Limb (tissue), 2 donors: ENCODE results near the gene NEMP1.
A peak's percentile ranks its signal among the peaks of the same experiment; 100 is the strongest.
"Not testable (repeated sequence)": the region's sequence is repeated elsewhere in the genome, so short reads cannot be mapped to it uniquely, and the experiment has no call there.

Experiments
- DNase-seq, 2 donors: peaks; one replicate each; pipeline ENCODE4 v3.0.0-alpha.2; 2016; ENCODE audit errors: extremely low spot score in 2 of 2

NEMP1 gene

DNA sequence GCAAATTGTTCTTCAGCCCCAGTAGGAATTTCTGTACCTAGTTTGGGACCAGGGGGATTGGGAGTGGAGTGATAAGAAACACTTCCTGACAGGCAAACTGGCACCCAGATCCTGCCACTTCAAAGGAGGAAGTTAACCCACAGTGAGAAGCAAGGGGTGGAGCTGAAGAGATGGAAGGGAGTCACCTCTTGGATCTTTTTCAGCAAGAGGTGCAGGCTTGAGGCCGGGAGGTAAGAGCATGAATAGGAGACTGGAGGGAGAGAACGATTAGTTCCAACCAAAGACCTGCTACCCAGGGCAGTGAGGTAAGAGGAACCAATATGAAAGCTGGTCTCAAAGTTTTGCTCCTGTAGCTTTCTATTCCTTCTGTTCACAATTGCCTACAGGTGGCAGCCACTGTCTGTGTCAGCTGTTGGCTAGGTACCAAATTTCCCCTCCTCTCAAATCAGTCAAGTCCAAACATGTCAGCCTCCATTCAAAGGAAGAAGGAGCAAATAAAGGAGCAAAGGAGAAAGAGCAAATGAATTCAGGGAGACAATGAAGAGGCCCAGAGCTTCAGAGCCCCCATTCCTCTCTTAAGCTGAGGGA lies 47.4 kb downstream of the NEMP1 start:
- DNase-seq, result no peak

DNA sequence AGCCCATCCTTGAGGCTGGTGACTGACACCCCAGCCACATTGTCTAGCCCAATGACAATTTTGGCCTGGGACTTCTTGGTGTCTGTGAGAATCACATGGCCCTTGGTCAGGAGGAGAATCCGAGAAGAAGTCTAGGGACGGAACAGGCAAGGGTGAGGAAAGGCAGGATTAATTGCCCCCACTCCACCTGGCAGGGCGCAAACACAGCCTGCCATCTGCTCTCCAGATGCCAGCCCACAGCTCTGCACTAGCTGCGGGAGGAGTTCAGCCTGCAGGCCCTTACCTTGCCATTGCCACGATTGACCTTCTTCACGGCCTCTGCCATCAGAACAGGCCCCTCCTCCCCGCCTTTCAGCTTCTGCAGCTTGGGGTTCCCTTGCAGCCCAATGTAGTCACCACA lies 49.1 kb downstream of the NEMP1 start:
- no peak for DNase-seq

DNA sequence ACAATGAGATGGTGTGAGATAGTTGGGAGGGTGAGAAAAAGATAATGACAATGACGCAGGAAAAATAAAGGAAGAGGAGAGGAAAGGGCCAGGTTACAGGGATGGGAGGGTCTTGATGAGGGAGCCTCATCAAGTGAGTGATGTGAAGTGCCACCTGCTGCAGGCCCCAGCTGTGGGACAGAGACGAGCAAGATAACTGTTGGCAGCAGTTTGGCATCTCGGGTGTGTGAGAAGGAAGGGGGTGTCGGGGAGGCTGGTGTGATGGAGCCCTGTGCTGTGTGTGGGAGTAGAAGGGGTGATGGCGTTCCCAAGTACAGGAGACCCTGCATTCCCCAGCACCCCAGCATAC lies 50.8 kb downstream of the NEMP1 start:
- DNase-seq, result no peak

DNA sequence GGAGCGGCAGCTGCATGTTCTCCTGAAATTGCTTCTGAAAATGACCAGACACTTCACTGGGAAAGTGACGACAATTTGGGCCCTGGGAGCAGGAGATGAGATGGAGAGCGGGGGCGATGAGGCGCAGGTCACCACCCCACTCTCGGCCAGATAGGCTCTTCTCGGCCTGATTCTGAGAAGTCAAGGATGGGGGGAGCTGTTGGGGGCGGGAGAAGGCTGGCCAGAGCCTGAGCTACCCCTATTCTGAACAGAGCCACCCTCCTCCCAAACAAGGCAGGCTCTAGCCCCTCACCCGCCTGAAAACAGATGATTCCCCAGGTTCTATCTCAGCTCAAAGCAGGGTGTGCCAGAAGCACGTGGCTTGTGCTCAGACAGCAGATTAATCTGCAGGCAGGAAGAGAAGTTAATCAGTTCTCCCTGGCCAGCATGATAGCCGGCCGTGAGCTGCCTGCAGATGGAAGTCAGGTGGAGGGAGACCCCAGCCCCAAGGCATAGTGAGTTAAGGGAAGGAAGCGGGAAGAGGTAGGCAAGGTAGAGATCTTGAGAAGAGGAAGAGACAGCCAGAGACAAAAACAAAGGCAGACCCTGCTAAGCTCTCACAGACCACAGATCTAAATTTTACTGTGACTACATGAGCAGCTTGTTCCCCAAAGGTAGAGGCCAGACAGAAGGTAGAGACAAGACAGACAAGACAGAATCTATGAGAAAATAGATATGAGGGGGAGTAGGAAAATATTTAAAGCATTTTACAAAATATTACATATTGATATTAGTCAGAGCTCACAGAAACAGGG lies 51.4 kb downstream of the NEMP1 start:
- DNase-seq, result no peak

DNA sequence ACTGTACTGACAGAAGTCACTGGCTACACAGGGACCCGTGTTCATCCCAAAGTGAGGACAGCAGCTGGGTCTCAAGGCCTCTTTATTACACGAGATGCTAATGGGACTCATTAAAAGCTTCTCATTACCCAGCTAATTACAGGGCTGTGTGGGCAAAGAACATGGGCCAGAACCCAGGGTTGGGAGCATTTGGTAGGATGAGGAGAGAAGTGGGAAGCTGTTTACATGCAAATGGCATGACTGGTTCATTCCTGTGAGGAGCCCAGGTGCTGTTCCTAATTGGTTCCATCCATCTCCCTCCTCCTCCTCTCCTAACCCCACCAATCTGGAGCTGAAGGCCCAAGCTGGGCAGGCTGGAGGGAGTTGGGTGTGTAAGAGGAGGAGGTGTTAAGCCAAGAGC lies 53.4 kb downstream of the NEMP1 start:
- no peak for DNase-seq

DNA sequence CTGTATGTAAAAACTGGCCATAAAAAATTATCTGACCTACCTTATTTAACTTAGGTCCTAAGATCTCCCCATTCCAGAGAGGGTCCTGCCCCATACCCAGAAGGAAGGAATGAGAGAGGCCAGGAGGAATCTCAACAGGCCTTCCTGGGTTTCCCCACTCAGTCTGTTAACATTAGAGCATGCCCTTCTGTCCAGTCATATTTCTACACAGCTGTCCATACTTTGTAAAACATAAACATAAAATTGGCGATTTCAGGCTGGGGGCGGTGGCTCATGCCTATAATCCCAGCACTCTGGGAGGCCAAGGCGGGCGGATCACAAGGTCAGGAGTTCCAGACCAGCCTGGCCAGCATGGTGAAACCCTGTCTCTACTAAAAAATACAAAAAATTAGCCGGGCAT lies 56.3 kb downstream of the NEMP1 start:
- not testable (repeated sequence) for DNase-seq

DNA sequence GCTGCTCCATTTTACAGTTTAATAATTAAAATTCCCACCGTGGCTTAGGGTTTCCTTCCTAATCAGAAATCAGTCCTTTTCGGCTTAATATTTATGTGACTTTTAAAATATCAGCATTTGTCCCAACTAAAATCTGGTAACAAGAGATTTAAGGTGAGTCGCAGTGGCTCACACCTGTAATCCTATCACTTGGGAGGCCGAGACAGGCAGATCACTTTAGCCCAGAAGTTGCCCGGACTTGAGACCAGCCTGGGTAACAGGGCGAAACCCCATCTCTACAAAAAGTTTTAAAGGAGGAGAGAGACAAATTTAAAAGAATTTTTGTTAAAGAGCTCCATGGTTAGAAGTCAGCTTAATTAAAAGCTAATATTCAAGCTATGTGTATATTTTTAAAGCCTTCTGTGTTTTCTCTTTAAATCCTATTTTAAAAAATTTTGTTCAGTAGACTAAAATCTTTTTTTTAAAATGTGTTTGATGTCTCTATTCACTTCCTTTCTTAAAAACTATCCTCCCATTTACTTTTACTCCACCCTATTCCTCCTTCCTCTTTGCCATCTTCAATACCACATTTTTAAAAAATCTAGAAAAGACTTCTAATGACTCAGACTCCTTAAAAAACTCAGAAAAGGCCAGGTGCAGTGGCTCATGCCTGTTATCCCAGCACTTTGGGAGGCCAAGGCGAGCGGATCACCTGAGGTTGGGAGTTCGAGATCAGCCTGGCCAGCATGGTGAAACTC lies 58.4 kb downstream of the NEMP1 start:
- no peak for DNase-seq

DNA sequence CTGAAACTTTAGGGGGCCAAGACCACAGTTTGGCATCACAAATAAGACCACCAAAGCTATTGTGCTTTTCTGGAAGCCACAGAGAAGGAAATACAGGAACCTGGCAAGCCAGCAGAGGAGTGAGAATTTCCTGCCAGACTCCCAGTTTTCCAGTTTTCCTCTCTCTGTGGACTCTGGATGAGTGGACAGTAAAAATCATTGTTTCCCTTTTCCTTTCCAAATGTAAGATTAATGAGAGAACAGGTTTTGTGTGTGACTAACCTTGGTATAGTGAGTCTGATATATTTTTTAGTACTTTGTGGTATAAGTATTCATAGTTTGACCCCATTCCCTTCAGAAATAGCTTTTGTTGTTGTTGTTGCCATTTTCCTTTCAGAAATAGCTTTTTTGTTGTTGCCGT lies 59.7 kb downstream of the NEMP1 start:
- no peak for DNase-seq

DNA sequence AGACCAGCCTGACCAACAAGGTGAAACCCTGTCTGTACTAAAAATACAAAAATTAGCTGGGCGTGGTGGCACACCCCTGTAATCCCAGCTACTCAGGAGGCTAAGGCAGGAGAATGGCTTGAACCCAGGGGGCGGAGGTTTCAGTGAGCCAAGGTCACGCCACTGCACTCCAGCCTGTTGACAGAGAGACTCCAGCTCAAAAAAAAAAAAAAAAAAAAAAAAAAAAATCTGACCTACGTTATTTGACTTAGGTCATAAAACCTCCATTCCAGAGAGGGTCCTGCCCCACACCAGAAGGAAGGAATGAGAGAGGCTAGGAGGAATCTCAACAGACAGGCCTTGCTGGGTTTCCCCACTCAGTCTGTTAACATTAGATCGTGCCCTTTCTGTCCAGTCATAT lies 60.2 kb downstream of the NEMP1 start:
- not testable (repeated sequence) for DNase-seq

DNA sequence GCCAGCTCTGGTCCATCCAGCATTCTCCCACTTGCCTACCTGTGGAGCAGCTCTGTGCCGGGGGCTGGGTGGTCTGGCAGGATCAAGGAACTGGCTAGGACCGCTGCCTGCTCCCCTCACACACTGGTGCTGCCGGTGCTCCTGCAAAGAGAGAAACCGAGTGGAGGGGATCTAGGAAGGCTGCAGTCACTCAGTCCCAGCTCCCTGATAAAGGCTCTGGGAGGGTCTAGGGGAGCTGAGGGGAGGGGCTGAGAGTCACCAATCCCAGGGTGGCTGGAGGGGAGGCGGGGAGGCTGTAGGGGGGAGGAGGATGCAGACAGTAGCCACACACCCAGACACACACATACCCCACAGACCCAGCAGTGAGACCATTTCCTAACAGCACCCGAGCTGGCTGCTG lies 62.2 kb downstream of the NEMP1 start, which contains the start of gene TAC3:
Gene TAC3 (minus strand): TSS at position 182 of the 400 bp plus-strand sequence. CDS start 732 bp downstream, outside the sequence.
- DNase-seq, result no peak

DNA sequence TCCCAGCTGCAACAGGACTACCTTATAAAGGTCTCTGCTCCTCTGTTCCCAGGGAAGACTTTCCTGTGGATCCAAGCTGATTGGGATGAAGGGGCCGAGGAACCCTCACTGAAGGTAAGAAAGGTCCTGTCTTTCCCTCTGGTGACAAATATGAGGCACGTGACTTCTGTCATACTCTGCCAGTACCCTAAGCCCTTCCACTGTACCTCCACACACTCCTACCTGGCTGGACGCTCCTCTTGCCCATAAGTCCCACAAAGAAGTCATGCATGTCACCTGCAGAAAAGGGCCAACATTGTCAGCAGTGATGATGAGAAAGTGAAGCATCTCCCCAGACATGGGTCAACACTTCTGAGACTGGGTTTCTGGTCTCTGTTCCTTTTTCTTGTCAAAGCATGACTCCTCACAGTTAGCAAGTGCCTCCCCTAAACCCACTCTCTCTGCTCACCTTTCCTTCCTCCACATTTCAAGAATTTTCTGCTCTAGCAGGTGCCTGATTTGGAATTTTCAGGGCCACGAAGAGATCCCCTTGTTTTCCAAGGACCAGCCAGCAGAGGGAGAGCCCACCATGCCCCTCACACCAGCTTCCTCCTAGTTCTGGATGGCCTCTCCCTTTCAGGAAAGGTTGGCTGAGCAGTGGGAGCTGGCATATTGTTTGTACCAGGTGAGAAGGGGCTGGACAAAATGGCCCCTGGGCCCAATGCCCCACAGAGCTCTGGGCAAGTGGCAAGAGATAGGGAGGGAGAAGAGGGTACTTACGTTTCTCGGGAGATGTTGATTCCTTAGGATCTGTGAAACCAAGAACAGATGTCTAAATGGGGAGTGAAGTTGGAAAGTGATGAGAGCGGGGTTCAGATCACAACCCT lies 65.8 kb downstream of the NEMP1 start:
- no peak for DNase-seq

DNA sequence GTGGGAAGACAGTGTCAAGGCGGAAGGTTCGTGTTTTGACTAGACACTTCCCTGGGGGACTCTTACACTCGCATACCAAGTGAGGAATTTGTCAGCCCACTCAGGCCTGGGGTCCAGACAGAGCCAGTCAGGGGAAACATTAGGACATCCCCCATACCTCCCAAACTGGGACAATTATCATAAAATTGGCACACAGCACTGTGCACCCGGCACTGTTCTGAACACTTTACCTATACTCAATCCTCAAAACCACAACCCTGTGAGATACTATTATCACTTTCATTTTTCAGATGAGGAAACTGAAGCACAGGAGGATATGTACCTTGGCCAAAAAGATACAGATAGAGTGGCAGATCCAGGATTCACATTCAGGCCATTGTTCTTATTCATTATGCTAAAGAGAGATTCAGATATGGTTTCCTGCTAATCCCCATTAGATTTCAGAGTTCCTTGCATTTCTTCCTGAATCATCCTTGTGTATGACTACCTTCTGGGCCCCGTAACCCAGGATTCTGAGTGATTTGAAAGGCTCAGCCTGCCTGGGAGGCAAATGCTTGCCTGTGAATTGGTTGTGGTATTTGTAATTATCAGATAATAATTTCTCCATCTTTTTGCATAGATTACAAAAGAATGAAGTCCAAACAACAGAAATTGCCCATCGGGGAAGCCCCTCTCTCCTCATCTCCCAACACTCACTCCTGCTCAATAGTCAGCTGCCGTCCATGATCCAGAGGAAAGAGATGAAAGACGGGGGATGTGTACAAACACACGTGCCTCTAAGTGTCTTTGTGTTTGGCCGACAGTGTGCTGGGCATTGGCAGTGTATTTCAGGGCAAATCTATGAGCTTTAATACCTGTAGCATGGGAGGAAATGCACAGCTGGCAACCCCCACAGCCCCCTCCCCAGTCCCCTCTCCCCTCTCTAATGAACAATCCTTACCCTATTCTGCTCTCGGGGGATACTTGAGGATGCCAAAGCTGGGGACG lies 66.9 kb downstream of the NEMP1 start:
- DNase-seq, result no peak

DNA sequence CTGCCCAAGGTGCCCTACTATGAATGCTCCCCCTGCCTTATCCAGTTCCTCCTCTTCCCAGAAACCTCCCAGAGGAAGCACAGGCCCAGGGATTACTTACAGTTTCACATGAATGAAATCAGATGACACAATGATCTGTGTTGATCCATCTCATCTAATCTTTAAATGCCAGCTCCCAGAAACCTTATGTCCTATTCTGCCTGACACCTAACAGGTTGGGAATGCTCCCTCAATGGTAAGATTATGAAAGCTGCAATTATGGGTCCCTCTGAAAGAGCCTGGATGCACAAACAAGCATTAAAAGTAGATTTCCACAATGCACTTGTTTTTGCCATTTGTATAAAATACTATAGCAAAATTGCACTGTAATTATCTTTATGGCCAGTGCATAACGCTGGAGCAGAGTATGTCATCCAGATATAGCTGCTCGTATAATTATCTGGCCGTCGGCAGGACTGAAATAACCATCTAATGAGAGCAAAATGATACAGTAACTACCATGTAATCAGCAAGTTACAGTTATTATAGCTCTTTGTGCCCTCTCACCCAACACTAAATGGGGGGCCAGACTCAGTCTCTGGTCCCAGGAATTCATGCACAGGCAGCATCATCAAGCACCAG lies 67.9 kb downstream of the NEMP1 start:
- DNase-seq, result no peak

DNA sequence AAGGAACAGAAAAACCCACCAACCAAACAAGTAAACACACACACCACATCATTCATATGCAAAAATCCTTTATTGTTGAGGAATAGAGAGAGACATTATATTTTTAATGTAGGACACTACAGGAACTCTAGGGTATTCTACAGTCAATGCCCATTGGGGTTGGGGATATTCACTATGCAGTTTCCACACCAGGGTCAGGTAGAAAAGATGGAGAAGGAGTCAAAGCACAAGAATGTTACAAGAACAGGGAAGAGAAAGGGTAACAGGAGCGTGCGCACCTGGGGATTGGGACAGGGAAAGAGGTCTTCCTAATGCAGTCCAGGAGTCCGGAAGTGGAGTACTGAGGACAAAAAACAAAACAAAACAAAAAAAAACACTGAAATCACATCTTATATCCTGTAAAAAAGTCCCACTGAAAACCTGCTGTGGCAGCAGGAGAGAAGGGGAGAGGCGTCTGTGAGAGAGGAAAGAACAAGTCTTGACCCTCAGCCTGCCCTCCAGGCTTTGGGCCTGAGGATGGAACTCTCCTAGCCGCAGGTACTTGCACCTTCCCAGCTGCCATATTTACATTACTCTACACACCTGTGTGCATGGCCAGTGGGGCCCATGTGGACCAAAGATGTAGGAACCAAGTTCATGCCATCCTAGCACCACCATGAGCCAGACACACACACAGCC lies 68.5 kb downstream of the NEMP1 start:
- DNase-seq, result no peak

DNA sequence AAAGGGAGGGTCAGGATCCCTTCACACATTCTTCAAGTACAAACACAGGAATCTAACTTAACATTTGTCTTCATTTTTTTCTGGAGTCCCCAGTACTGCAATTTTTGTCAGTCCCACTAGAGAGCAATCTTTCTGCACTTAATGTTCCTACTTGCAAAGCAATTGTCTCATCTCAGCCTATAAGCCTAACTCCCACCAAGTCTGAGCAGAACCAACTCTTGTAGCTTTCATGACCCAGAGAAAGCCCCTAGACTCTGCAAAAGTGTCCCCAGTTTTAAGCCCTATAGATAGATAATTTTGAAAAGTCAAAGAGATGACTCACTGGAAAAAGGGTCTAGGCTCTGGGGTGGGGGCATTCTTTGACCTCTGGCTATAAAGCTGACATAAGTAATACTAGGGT lies 70.4 kb downstream of the NEMP1 start:
- DNase-seq, result peak in 1 of 2 donors; percentile 67

DNA sequence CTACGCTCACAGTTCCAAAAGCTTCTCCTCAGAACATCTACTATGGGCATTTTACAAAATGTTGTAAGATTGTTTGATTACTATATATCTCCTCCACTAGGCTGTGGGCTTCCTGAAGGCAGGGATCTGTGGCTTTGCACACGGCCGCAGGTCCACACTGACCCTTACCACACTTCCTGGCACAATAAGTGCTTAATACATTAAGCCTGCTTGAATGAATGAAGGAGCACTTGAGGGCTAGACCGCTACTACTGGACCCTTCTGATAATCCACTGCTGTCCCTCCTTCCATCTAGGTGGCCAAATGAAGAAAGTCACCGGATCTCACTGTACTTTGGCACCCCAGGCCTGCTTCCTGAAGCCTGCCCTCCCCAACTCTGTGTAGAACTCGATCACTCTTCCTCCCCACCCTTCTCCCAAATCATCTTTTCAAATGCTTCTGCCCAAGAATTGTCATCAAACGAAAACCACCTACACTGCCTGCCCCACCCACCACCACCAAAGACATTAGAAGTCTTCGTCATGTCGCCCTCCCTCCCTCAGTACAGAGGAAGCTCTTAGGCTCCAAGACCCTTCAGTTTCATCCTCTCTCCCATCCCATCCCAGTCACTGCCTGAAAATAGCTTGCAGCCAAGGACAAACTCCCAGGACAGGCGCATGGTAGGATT lies 71.6 kb downstream of the NEMP1 start:
- DNase-seq, result no peak

DNA sequence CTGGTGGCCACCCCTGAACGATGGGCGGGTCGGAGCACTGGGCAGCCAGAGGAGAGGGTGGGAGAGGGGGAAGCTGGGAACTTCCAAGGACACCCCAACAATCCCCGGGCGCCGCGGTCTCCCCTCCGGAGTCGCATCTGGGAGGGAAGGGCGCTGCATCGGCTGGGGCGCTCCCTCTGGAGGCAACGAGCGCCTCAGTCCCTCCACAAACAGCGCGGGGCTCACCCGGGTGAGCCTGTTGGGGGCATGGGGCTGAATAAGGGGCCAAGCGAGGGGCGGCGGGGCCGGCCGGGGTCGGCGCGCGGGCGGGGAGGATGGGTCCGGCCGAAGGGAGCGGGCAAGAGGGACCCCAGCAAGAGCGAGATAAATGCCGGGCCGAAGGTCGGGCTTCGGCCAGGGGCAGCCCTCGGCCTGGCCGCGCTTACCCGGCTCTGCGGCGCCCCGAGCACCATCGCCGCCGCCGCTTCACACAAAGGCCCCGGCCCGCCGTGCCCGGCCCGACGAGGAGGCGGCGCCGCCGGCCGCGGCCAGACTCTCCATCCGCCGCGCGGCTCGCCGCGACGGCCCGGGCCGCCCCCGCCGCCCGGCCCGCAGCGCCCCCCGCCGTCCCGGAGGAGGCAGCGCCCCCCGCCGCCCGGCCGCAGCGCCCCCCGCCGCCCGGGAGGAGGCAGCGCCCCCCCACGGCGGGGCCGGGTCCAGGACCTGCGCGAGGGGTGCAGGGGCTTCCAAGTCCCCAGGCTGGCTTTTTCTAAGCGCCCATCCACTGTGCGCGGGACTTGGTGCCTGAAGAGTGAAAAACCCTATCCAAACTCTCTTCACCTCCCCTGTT lies 72.4 kb downstream of the NEMP1 start, which contains the start of gene ZBTB39:
Gene ZBTB39 (minus strand): TSS at position 567 of the 829 bp plus-strand sequence. CDS start 1,629 bp downstream, outside the sequence.
- DNase-seq, result peak; percentile 64 to 85
